ENCODE data around the gene OR2L8. TPM values are rescaled to one million over a fixed set of nuclear protein-coding genes. Genes with fewer than 3 reads are reported as not detected.

The OR2L8 gene, protein sequence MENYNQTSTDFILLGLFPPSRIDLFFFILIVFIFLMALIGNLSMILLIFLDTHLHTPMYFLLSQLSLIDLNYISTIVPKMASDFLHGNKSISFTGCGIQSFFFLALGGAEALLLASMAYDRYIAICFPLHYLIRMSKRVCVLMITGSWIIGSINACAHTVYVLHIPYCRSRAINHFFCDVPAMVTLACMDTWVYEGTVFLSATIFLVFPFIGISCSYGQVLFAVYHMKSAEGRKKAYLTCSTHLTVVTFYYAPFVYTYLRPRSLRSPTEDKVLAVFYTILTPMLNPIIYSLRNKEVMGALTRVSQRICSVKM
- not detected in 2 replicates for total RNA-seq

DNA sequence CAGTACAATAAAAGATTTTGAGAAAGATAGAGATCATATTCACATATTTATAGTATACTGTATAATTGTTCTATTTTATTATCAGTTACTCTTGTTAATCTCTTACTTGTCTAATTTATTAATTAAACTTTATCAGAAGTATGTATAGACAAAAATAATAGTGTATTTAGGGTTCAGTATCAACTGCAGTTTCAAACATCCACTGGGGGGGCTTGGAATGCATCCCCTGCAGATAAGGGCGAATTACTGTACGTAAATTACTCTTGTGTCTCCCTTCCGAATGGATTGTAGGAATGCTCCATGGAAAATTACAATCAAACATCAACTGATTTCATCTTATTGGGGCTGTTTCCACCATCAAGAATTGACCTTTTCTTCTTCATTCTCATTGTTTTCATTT, at the start of gene OR2L8:
Gene OR2L8, plus strand, starts transcription at position 301 of the 400 bp plus-strand sequence. Its CDS starts 0 bp downstream, at position 301.

DNA sequence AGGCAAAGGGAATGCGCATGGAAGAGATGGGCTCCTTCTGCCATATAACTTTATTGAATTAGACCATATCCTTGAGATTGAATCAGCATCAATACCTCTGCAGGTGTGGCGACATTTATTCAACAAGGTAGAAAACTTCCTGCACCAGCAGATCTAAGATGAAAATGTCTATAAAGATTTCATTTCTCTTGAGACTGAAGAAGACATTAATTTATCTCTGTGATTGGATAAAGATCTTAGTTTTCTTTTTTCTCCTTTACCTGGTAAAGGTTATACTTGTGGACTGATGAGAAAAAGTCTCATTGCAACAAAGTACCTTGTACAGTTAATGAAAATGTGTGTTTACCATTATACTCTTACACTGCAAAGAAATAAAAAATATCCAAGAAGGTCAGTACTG, 28.7 kb upstream of the OR2L8 start, which contains the start of gene OR2T8:
Gene OR2T8, plus strand, starts transcription at position 301 of the 400 bp plus-strand sequence. CDS start 766 bp downstream, outside the sequence.

DNA sequence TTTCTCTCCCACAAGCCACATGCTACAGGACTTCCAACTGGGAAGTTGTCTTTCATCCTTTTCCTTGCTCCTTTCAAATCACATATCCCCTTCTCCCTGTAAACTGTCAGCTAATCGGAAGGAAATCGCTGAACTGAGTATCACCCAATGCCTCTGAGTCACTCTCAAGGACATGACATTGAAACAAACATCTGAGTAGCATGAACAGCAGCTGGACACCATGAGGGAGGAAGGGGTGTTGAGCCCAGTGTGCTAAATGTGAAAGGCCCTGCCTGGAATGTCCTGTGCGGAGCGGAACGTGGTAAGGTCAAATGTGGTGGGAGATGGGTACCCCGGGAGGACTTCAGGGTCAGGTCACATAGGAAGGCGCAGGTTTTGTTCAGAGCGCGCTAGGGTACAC, 23.8 kb upstream of the OR2L8 start, which contains the start of gene OR2AJ1:
Gene OR2AJ1, plus strand, starts transcription at position 22 of the 400 bp plus-strand sequence. CDS start 8,880 bp downstream, outside the sequence.

DNA sequence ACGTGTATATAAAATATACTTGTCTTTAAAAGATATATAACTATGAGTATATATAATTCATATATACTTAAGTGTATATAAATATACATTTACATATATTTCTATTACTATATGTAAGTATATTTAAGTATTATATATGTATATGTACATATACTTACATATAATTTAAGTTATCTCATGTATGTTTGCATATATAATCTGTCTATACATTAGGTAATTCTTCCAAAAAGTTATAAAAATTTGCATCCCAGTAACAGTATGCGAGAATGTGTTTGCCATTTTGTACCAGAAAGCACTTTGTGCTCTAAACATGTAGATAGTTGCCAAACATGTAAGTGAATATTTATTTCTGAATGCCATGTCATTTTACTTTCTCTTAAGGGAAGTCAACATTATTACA, 16.3 kb downstream of the OR2L8 start, which contains the start of gene OR2AK2:
Gene OR2AK2, plus strand, starts transcription at position 301 of the 400 bp plus-strand sequence. CDS start 144 bp downstream, outside the sequence.

Other genes with a start within 250 kb of the OR2L8 start
- gene OR6F1, start 232.2 kb upstream of the OR2L8 start, total RNA-seq = not detected in 2 replicates
- gene OR14K1, start 210.2 kb upstream of the OR2L8 start, total RNA-seq = not detected in 2 replicates
- not detected in 2 replicates for gene OR14A2, start 200.7 kb upstream of the OR2L8 start, total RNA-seq
- gene OR1C1, start 188.3 kb upstream of the OR2L8 start, total RNA-seq = not detected in 2 replicates
- gene OR14A16, start 124.7 kb upstream of the OR2L8 start, total RNA-seq = not detected in 2 replicates
- gene OR11L1, start 107.0 kb upstream of the OR2L8 start, total RNA-seq = not detected in 2 replicates
- 0.09 and 0.58 TPM in 2 replicates for gene TRIM58, start 91.7 kb upstream of the OR2L8 start, total RNA-seq
- gene OR2W3, start 53.3 kb upstream of the OR2L8 start, total RNA-seq = 0.12 TPM in 1 of 2 replicates, not detected in the other
- gene OR2T8, start 28.6 kb upstream of the OR2L8 start, total RNA-seq = not detected in 2 replicates
- not detected in 2 replicates for gene OR2AJ1, start 24.0 kb upstream of the OR2L8 start, total RNA-seq
- gene OR2AK2, start 16.4 kb downstream of the OR2L8 start, total RNA-seq = not detected in 2 replicates
- gene OR2L5, start 64.8 kb downstream of the OR2L8 start, total RNA-seq = not detected in 2 replicates
- gene OR2L2, start 81.2 kb downstream of the OR2L8 start, total RNA-seq = not detected in 2 replicates
- gene OR2L3, start 98.0 kb downstream of the OR2L8 start, total RNA-seq = not detected in 2 replicates
- not detected in 2 replicates for gene OR2L13, start 146.3 kb downstream of the OR2L8 start, total RNA-seq
- not detected in 2 replicates for gene OR2M5, start 196.3 kb downstream of the OR2L8 start, total RNA-seq
- not detected in 2 replicates for gene OR2M2, start 226.0 kb downstream of the OR2L8 start, total RNA-seq
- gene OR2M3, start 248.4 kb downstream of the OR2L8 start, total RNA-seq = not detected in 2 replicates